Measurements from ENCODE around the gene MYOM3. TPM values are rescaled to one million over a fixed set of nuclear protein-coding genes. Genes with fewer than 3 reads are reported as not detected.

The MYOM3 gene
- total and polyA plus RNA-seq, 2 of the 13 experiments (the other 11 are each of a cell fraction or from before 2014, with no cell fraction given): 5.8 to 15.3 TPM

GRCh38 chr1:24021403-24022266 is 90.3 kb downstream of the MYOM3 start (continued):
- TF ChIP-seq ZSCAN5A (CRISPR knock-in tag; IDR thresholded peaks at IDR 0.05; ENCODE audit: borderline replicate concordance): no peak; the same call in 1 of the 2 replicates
- TF ChIP-seq ZNF121 (CRISPR knock-in tag; IDR thresholded peaks at IDR 0.05): peak; percentile 7; the same call in 1 of the 2 replicates
- peak; percentile 47; the same call in 1 of the 2 replicates for TF ChIP-seq ZNF205 (CRISPR knock-in tag; IDR thresholded peaks at IDR 0.05)
- TF ChIP-seq ELF1 (CRISPR knock-in tag; IDR thresholded peaks at IDR 0.05): peak; percentile 63
- TF ChIP-seq TERF1 (CRISPR knock-in tag; IDR thresholded peaks at IDR 0.05): no peak
- TF ChIP-seq KDM1A (CRISPR knock-in tag; IDR thresholded peaks at IDR 0.05): peak; percentile 62; the same call in 1 of the 2 replicates
- TF ChIP-seq SKI (IDR thresholded peaks at IDR 0.05; ENCODE audit: partially characterized antibody): no peak
- TF ChIP-seq TBX2 (CRISPR knock-in tag; IDR thresholded peaks at IDR 0.05; ENCODE audit: borderline replicate concordance): peak; percentile 96
- peak; percentile 44 for TF ChIP-seq ZFX (CRISPR knock-in tag; IDR thresholded peaks at IDR 0.05; ENCODE audit: low read depth)
- peak; percentile 93 for TF ChIP-seq ZNF609 (CRISPR knock-in tag; IDR thresholded peaks at IDR 0.05; ENCODE audit: borderline replicate concordance)
- no peak for TF ChIP-seq ZNF17 (CRISPR knock-in tag; IDR thresholded peaks at IDR 0.05)
- no peak for TF ChIP-seq HIVEP1 (CRISPR knock-in tag; IDR thresholded peaks at IDR 0.05)
- no peak for TF ChIP-seq FOXM1 (CRISPR knock-in tag; IDR thresholded peaks at IDR 0.05)
- peak; percentile 67 for TF ChIP-seq POLR2AphosphoS5 (IDR thresholded peaks at IDR 0.05; ENCODE audit: low read depth, low read length)
- TF ChIP-seq AKNA (CRISPR knock-in tag; IDR thresholded peaks at IDR 0.05; ENCODE audit: borderline replicate concordance): 0 out of 2 replicates have a peak, but pooled peaks have one; percentile 42
- peak; percentile 45; the same call in 1 of the 3 replicates for TF ChIP-seq MXI1 (IDR thresholded peaks at IDR 0.05; ENCODE audit: borderline replicate concordance, low read depth, low read length)

Measured in HepG2 (cell line).